GM12878 (cell line): ENCODE data around the gene ETS1. TPM values are rescaled to one million over a fixed set of nuclear protein-coding genes. Genes with fewer than 3 reads are reported as not detected.
A peak's percentile ranks its signal among the peaks of the same experiment; 100 is the strongest.

Experiments
- ATF7 ChIP-seq: fragments of 450-650 bp; IDR thresholded peaks from 2 replicates; pipeline ENCODE4 v1.6.1; 2016; ENCODE audit warnings: low read depth, mild to moderate bottlenecking
- BHLHE40 ChIP-seq, 2 experiments: fragments of 450-650 bp in 1 of 2; IDR thresholded peaks; 2 replicates each; pipeline ENCODE4 v1.6.1; 2011 to 2017; ENCODE audit warnings: low read depth in 2 of 2, borderline replicate concordance in 1 of 2, improper control_type of control experiment in 1 of 2, low read length in 1 of 2, mild to moderate bottlenecking in 1 of 2
- CHD4 ChIP-seq: fragments of 200-600 bp; sonication (generic); IDR thresholded peaks from 2 replicates; pipeline ENCODE4 v1.6.1; 2016; ENCODE audit warnings: mild to moderate bottlenecking
- DPF2 ChIP-seq: fragments of 450-650 bp; IDR thresholded peaks from 2 replicates; pipeline ENCODE4 v1.6.1; 2017; ENCODE audit warnings: mild to moderate bottlenecking
- EZH2 ChIP-seq: IDR thresholded peaks from 2 replicates; pipeline ENCODE4 v1.6.1; 2012; ENCODE audit warnings: low read depth, mild to moderate bottlenecking, control low read depth, inconsistent platforms, low read length, borderline replicate concordance; ENCODE audit not compliant: control insufficient read depth
- HDGF ChIP-seq: fragments of 450-650 bp; IDR thresholded peaks from 2 replicates; pipeline ENCODE4 v1.6.1; 2016; ENCODE audit warnings: antibody characterized with exemption
- IRF4 ChIP-seq: IDR thresholded peaks from 2 replicates; pipeline ENCODE4 v1.6.1; 2011; ENCODE audit warnings: low read depth, low read length
- MEF2B ChIP-seq: fragments of 450-650 bp; IDR thresholded peaks from 2 replicates; pipeline ENCODE4 v1.6.1; 2018; ENCODE audit warnings: mild to moderate bottlenecking, moderate library complexity; ENCODE audit not compliant: partially characterized antibody, poor library complexity, severe bottlenecking
- NFYA ChIP-seq: IDR thresholded peaks from 2 replicates; pipeline ENCODE4 v1.6.1; 2011; ENCODE audit warnings: low read depth, mild to moderate bottlenecking, low read length, improper control_type of control experiment, borderline replicate concordance
- NR2F1 ChIP-seq: fragments of 450-650 bp; conservative IDR thresholded peaks from 2 replicates; pipeline ENCODE4 v1.6.1; 2017; ENCODE audit warnings: mild to moderate bottlenecking
- SMAD5 ChIP-seq: IDR thresholded peaks from 2 replicates; pipeline ENCODE4 v1.6.1; 2016; ENCODE audit warnings: antibody characterized with exemption, low read depth
- TCF3 ChIP-seq: IDR thresholded peaks from 2 replicates; pipeline ENCODE4 v1.6.1; 2012; ENCODE audit warnings: low read depth, mild to moderate bottlenecking, low read length, borderline replicate concordance; ENCODE audit not compliant: insufficient read depth
- polyA plus RNA-seq, 11 experiments: library from polyadenylated mRNA; depleted of rRNA in 4 of 11; unstranded in 6 of 11; stranded (reverse) in 5 of 11; fragments of >200 nt; fragmentation: Nextera tagmentation in 4 of 11; fragmentation: Illumina TruSeq in 1 of 11; extraction: Ambion mirVana in 4 of 11; extraction: Trizol in 1 of 11; gene quantifications; 1 replicate in 1 of 11; 2 replicates in 10 of 11; pipeline versions ENCODE4 v1.2.1 to v1.2.3, GENCODE V29; 2011 to 2016; ENCODE audit warnings: inconsistent platforms in 2 of 11, missing spikeins in 2 of 11, low read depth in 1 of 11
- total RNA-seq, 4 experiments: library from RNA; depleted of rRNA in 3 of 4; stranded (reverse); fragments of >200 nt in 3 of 4; fragmentation: Illumina TruSeq in 1 of 4; extraction: Trizol in 1 of 4; gene quantifications; 2 replicates each; pipeline versions ENCODE4 v1.2.1 to v1.2.3, GENCODE V29; 2013 to 2021
- TF ChIP-seq, protein P1 (sequence below): IDR thresholded peaks from 2 replicates; pipeline ENCODE4 v1.6.1; 2011; ENCODE audit warnings: mild to moderate bottlenecking, low read depth, low read length, moderate library complexity; ENCODE audit not compliant: insufficient replicate concordance
- TF ChIP-seq, protein P2 (sequence below): fragments of 450-650 bp; IDR thresholded peaks from 2 replicates; pipeline ENCODE4 v1.6.1; 2018; ENCODE audit warnings: mild to moderate bottlenecking, low read depth, moderate library complexity; ENCODE audit not compliant: partially characterized antibody
- TF ChIP-seq, protein P3 (sequence below): fragments of 450-650 bp; IDR thresholded peaks from 2 replicates; pipeline ENCODE4 v1.6.1; 2016; ENCODE audit warnings: mild to moderate bottlenecking
- TF ChIP-seq, protein P4 (sequence below): IDR thresholded peaks from 2 replicates; pipeline ENCODE4 v1.6.1; 2012; ENCODE audit warnings: low read depth, low read length, improper control_type of control experiment
- TF ChIP-seq, protein P5 (sequence below): fragments of 450-650 bp; IDR thresholded peaks from 2 replicates; pipeline ENCODE4 v1.6.1; 2017; ENCODE audit warnings: borderline replicate concordance
- TF ChIP-seq, protein P6 (sequence below): IDR thresholded peaks from 2 replicates; pipeline ENCODE4 v1.6.1; 2012; ENCODE audit warnings: low read length, inconsistent platforms

ETS1 gene
- total and polyA plus RNA-seq, 10 of the 15 experiments (the other 5 are each of a cell fraction or from before 2014, with no cell fraction given): 12.5 to 112 (median 55.5) TPM

DNA sequence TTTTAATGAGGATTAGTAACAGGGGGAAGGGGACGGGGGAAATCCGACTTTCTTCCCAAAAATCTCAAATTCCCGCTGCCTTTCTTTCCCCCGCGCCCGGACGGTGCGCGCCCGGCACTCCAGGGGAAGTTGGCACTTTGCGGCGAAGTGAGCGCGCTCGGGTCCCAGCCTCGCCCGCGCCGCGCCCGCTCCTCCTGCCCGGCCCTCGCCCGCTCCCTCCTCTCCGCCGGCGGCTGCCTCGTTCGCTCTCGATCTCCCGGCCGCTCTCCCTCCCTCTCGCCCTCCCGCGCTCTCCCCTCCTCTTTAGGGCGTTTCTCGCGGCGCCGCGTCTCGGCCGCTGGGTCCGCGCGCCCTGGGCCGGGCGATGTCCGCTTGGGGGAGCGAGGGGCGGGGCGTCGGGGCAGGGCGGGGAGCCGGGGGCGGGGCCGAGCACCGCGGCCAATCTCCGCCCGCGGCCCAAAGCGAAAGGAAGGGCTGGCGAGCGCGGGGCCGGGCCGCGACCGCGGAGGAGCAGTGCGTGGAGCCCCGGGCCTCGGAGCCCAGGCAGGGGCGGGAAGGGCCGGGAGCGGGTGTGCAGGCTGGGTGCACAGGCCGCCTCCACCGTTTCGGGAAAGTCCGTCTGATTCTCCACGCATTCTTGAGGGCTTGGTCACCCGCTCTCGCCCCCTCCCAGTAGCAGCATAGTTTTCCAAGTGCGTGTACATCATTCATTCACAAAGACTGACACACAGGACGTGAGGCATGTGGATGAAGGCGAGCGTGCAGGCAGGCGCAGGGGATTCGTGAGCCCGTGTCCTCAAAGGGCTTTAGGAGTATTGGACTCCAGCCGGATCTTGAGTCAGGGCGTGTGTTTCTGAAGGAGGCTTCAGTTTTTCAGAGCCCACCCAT is 65.1 kb downstream of the ETS1 start (continued):
- TF ChIP-seq, protein P1, sequence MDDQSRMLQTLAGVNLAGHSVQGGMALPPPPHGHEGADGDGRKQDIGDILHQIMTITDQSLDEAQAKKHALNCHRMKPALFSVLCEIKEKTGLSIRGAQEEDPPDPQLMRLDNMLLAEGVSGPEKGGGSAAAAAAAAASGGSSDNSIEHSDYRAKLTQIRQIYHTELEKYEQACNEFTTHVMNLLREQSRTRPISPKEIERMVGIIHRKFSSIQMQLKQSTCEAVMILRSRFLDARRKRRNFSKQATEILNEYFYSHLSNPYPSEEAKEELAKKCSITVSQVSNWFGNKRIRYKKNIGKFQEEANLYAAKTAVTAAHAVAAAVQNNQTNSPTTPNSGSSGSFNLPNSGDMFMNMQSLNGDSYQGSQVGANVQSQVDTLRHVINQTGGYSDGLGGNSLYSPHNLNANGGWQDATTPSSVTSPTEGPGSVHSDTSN: no peak
- no peak for TF ChIP-seq EZH2
- TF ChIP-seq SMAD5: peak; percentile 74; the same call in 1 of the 2 replicates
- TF ChIP-seq CHD4: no peak
- TF ChIP-seq IRF4: no peak
- peak; percentile 23 to 35; a peak in 1 of 4 replicates for TF ChIP-seq BHLHE40 (IDR thresholded peaks at IDR 0.05; ENCODE audit: borderline replicate concordance in 1 of 2, low read depth in 2 of 2, low read length in 1 of 2)
- no peak for TF ChIP-seq ATF7
- 0 out of 2 replicates have a peak, but pooled peaks have one; percentile 9 for TF ChIP-seq NR2F1
- TF ChIP-seq, protein P2, sequence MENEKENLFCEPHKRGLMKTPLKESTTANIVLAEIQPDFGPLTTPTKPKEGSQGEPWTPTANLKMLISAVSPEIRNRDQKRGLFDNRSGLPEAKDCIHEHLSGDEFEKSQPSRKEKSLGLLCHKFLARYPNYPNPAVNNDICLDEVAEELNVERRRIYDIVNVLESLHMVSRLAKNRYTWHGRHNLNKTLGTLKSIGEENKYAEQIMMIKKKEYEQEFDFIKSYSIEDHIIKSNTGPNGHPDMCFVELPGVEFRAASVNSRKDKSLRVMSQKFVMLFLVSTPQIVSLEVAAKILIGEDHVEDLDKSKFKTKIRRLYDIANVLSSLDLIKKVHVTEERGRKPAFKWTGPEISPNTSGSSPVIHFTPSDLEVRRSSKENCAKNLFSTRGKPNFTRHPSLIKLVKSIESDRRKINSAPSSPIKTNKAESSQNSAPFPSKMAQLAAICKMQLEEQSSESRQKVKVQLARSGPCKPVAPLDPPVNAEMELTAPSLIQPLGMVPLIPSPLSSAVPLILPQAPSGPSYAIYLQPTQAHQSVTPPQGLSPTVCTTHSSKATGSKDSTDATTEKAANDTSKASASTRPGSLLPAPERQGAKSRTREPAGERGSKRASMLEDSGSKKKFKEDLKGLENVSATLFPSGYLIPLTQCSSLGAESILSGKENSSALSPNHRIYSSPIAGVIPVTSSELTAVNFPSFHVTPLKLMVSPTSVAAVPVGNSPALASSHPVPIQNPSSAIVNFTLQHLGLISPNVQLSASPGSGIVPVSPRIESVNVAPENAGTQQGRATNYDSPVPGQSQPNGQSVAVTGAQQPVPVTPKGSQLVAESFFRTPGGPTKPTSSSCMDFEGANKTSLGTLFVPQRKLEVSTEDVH: no peak
- TF ChIP-seq, protein P3, sequence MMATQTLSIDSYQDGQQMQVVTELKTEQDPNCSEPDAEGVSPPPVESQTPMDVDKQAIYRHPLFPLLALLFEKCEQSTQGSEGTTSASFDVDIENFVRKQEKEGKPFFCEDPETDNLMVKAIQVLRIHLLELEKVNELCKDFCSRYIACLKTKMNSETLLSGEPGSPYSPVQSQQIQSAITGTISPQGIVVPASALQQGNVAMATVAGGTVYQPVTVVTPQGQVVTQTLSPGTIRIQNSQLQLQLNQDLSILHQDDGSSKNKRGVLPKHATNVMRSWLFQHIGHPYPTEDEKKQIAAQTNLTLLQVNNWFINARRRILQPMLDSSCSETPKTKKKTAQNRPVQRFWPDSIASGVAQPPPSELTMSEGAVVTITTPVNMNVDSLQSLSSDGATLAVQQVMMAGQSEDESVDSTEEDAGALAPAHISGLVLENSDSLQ: peak; percentile 56
- peak; percentile 71; the same call in 1 of the 2 replicates for TF ChIP-seq HDGF
- no peak for TF ChIP-seq NFYA
- TF ChIP-seq, protein P4, sequence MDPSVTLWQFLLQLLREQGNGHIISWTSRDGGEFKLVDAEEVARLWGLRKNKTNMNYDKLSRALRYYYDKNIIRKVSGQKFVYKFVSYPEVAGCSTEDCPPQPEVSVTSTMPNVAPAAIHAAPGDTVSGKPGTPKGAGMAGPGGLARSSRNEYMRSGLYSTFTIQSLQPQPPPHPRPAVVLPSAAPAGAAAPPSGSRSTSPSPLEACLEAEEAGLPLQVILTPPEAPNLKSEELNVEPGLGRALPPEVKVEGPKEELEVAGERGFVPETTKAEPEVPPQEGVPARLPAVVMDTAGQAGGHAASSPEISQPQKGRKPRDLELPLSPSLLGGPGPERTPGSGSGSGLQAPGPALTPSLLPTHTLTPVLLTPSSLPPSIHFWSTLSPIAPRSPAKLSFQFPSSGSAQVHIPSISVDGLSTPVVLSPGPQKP: no peak
- TF ChIP-seq, protein P5, sequence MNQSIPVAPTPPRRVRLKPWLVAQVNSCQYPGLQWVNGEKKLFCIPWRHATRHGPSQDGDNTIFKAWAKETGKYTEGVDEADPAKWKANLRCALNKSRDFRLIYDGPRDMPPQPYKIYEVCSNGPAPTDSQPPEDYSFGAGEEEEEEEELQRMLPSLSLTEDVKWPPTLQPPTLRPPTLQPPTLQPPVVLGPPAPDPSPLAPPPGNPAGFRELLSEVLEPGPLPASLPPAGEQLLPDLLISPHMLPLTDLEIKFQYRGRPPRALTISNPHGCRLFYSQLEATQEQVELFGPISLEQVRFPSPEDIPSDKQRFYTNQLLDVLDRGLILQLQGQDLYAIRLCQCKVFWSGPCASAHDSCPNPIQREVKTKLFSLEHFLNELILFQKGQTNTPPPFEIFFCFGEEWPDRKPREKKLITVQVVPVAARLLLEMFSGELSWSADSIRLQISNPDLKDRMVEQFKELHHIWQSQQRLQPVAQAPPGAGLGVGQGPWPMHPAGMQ: no peak
- TF ChIP-seq TCF3: 0 out of 2 replicates have a peak, but pooled peaks have one; percentile 11
- TF ChIP-seq, protein P6, sequence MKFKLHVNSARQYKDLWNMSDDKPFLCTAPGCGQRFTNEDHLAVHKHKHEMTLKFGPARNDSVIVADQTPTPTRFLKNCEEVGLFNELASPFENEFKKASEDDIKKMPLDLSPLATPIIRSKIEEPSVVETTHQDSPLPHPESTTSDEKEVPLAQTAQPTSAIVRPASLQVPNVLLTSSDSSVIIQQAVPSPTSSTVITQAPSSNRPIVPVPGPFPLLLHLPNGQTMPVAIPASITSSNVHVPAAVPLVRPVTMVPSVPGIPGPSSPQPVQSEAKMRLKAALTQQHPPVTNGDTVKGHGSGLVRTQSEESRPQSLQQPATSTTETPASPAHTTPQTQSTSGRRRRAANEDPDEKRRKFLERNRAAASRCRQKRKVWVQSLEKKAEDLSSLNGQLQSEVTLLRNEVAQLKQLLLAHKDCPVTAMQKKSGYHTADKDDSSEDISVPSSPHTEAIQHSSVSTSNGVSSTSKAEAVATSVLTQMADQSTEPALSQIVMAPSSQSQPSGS: no peak
- peak; percentile 77 for TF ChIP-seq DPF2
- no peak for TF ChIP-seq MEF2B
